Choroid plexus epithelial cell (primary cell): ENCODE results near the gene FBXO34.
A peak's percentile ranks its signal among the peaks of the same experiment; 100 is the strongest.

Experiments used
- DNase-seq: peaks from one replicate; pipeline ENCODE4 v3.0.0-alpha.2; 2010; ENCODE audit warnings: low read depth
- H3K4me3 ChIP-seq: 2 replicates; pipeline ENCODE4 v1.5.1; 2011; ENCODE audit warnings: low read depth, mild to moderate bottlenecking, control low read depth, low read length, moderate library complexity
- TF ChIP-seq, protein P1 (sequence below): conservative IDR thresholded peaks from 2 replicates; pipeline ENCODE4 v1.5.1; 2011; ENCODE audit warnings: low read depth, mild to moderate bottlenecking, control low read depth, inconsistent platforms, low read length, moderate library complexity

Gene FBXO34

GRCh38 chr14:55350461-55350860 lies 79.2 kb downstream of the FBXO34 start:
- no peak overlapping the region for H3K4me3 ChIP-seq
- TF ChIP-seq, protein P1, sequence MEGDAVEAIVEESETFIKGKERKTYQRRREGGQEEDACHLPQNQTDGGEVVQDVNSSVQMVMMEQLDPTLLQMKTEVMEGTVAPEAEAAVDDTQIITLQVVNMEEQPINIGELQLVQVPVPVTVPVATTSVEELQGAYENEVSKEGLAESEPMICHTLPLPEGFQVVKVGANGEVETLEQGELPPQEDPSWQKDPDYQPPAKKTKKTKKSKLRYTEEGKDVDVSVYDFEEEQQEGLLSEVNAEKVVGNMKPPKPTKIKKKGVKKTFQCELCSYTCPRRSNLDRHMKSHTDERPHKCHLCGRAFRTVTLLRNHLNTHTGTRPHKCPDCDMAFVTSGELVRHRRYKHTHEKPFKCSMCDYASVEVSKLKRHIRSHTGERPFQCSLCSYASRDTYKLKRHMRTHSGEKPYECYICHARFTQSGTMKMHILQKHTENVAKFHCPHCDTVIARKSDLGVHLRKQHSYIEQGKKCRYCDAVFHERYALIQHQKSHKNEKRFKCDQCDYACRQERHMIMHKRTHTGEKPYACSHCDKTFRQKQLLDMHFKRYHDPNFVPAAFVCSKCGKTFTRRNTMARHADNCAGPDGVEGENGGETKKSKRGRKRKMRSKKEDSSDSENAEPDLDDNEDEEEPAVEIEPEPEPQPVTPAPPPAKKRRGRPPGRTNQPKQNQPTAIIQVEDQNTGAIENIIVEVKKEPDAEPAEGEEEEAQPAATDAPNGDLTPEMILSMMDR = peak; percentile 5
- no peak for DNase-seq

GRCh38 chr14:55351111-55351510 lies 79.9 kb downstream of the FBXO34 start:
- TF ChIP-seq, protein P1 = no peak
- no peak overlapping the region for H3K4me3 ChIP-seq
- DNase-seq = no peak

- TF ChIP-seq, protein P1 = no peak
- DNase-seq = no peak
- no peak overlapping the region for H3K4me3 ChIP-seq
These were observed 81.0 kb downstream of the FBXO34 start for GRCh38 chr14:55352201-55352600.

DNA sequence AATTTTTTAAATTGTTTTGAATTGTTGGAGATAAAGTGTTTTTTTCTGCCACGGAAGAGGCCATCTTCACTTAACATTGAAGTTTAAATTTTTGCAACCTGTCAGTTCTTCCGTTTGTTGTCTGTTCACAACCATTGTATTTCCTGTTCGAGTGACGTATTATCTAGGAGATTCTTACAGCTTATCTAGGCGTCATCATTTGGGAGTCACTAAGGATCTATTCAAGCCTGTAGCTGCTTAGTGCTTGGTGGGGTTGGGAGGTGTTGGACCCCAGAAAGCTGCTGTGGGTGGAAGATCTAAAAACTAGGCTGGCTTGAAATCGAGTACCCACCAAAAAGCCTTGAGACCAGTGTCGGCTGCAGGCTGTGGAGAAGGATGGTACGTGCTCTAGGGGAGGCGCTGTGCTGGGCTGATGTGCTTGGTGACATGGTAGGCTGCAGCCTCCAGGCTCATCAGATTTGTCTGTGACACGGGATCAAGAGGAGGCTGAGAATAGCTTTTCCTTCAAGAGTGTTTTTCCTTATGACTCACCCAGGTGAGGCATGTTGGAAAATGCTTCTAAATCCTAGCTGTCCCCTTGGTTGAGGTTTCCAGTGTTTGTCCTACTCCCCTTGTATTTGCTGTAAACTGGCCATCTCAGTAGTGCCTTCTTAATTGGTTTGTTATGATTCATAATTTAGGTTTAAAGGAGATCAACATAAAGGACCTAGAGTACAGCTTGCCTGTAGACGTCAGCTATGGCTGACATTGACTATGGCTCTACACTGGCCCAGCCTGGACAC lies 82.7 kb downstream of the FBXO34 start:
- H3K4me3 ChIP-seq = no peak overlapping the region
- TF ChIP-seq, protein P1 = peak; percentile 0
- DNase-seq = no peak

DNA sequence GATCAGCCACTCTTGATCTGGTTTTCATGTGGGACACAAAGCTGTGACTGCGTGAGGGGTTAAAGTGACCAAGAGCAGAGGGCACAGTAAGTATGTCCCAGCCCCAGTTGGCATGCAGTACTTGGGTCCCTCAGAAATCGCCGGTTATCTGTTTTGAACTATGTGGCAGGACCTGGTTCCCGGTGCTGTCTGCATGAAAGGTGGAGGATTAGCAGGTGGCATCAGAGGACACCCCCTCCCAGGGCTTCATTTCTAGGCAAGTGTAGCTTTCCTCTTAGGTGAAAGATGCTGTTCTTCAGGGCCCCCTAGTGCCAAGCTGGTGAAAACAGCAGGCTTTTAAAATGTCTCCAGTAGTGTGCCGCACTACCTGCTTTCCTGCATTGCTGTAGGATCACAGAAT lies 83.3 kb downstream of the FBXO34 start:
- H3K4me3 ChIP-seq = no peak overlapping the region
- TF ChIP-seq, protein P1 = peak; percentile 87
- peak; percentile 78 for DNase-seq

DNA sequence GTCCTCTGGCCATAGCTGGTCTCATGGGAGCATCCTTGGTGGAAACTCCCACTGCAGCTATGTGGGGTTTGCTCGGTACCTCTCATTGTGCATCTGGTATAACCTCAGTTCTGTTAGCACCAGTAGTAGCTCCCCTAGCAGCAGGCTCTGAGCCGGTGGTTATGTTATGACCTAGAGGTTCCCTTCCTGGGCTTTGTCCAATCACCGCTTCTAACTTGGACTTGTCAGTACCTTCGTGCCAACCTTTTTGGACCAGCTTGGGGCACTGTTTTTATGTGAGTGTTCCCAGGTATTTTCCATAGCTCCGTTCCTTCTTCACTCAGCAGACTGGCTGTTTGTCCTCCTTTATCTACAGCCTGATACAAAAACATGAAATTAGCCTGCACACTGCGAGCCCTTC lies 84.7 kb downstream of the FBXO34 start:
- no peak overlapping the region for H3K4me3 ChIP-seq
- TF ChIP-seq, protein P1 = no peak

GRCh38 chr14:55356913-55357312 lies 85.7 kb downstream of the FBXO34 start:
- H3K4me3 ChIP-seq = no peak overlapping the region
- no peak for DNase-seq
- TF ChIP-seq, protein P1 = no peak

More for the DNA sequence above, 84.7 kb downstream of the FBXO34 start:
- no peak for DNase-seq
